SK-N-SH treated with all-trans-retinoic acid at 6 μM for 48 hours (cell line): ENCODE measurements around the gene PDE1C.
A peak's percentile ranks its signal among the peaks of the same experiment; 100 is the strongest.

ENCODE experiments used
- ATAC-seq: fragments of 200-7000 bp; cut with Tn5 transposase; 3 replicates; pipeline ENCODE4 v1.9.1; 2020; ENCODE audit warnings: mild to moderate bottlenecking, moderate library complexity
- ARNTL ChIP-seq: fragments of 450-650 bp; formaldehyde crosslinking; IDR thresholded peaks from 2 replicates; pipeline ENCODE4 v1.5.0; 2020; ENCODE audit warnings: low read depth, mild to moderate bottlenecking, moderate library complexity, borderline replicate concordance
- BACH2 ChIP-seq: fragments of 250-450 bp; sonication (Bioruptor Pico); IDR thresholded peaks from 2 replicates; pipeline ENCODE4 v1.9.0; 2021; ENCODE audit warnings: mild to moderate bottlenecking, borderline replicate concordance
- CSDC2 ChIP-seq: fragments of 250-450 bp; sonication (Bioruptor Pico); IDR thresholded peaks from 2 replicates; pipeline ENCODE4 v1.5.0; 2020; ENCODE audit warnings: mild to moderate bottlenecking, moderate library complexity
- ESRRG ChIP-seq: fragments of 250-450 bp; sonication (Bioruptor Pico); IDR thresholded peaks from 2 replicates; pipeline ENCODE4 v1.6.1; 2021; ENCODE audit warnings: mild to moderate bottlenecking
- GLIS3 ChIP-seq: fragments of 250-450 bp; sonication (Bioruptor Pico); IDR thresholded peaks from 2 replicates; pipeline ENCODE4 v1.5.0; 2020; ENCODE audit warnings: mild to moderate bottlenecking, moderate library complexity
- ISL1 ChIP-seq: fragments of 250-450 bp; sonication (Bioruptor Pico); IDR thresholded peaks from 2 replicates; pipeline ENCODE4 v2.1.2; 2022; ENCODE audit warnings: mild to moderate bottlenecking, moderate library complexity
- OSR1 ChIP-seq: fragments of 250-450 bp; sonication (Bioruptor Pico); IDR thresholded peaks from 2 replicates; pipeline ENCODE4 v1.8.0; 2022; ENCODE audit warnings: moderate library complexity, mild to moderate bottlenecking, inconsistent platforms
- PPARA ChIP-seq: fragments of 250-450 bp; sonication (Bioruptor Pico); IDR thresholded peaks from 2 replicates; pipeline ENCODE4 v1.5.0; 2020; ENCODE audit warnings: mild to moderate bottlenecking, borderline replicate concordance
- SNAI2 ChIP-seq: fragments of 250-450 bp; sonication (Bioruptor Pico); IDR thresholded peaks from 2 replicates; pipeline ENCODE4 v1.5.0; 2020; ENCODE audit warnings: mild to moderate bottlenecking, moderate library complexity
- TCF4 ChIP-seq: fragments of 250-450 bp; sonication (Bioruptor Pico); IDR thresholded peaks from 2 replicates; pipeline ENCODE4 v1.8.0; 2021; ENCODE audit warnings: mild to moderate bottlenecking, moderate library complexity, borderline replicate concordance
- TOX ChIP-seq: fragments of 250-450 bp; sonication (Bioruptor Pico); IDR thresholded peaks from 2 replicates; pipeline ENCODE4 v1.8.0; 2021; ENCODE audit warnings: mild to moderate bottlenecking, moderate library complexity, borderline replicate concordance
- ZC3H10 ChIP-seq: fragments of 250-450 bp; sonication (Bioruptor Pico); IDR thresholded peaks from 2 replicates; pipeline ENCODE4 v1.5.1; 2021; ENCODE audit warnings: mild to moderate bottlenecking, moderate library complexity
- ZFP30 ChIP-seq: fragments of 450-650 bp; formaldehyde crosslinking; IDR thresholded peaks from 2 replicates; pipeline ENCODE4 v1.5.0; 2022; ENCODE audit warnings: mild to moderate bottlenecking, moderate library complexity
- ZNF565 ChIP-seq: fragments of 450-650 bp; formaldehyde crosslinking; conservative IDR thresholded peaks from 2 replicates; pipeline ENCODE4 v1.5.0; 2020; ENCODE audit warnings: low read depth, mild to moderate bottlenecking, moderate library complexity
- ZNF8 ChIP-seq: fragments of 450-650 bp; formaldehyde crosslinking; IDR thresholded peaks from 2 replicates; pipeline ENCODE4 v1.5.0; 2020; ENCODE audit warnings: mild to moderate bottlenecking, moderate library complexity
- TF ChIP-seq, protein P1 (sequence below): fragments of 250-450 bp; sonication (Bioruptor Pico); IDR thresholded peaks from 2 replicates; pipeline ENCODE4 v1.5.1; 2020; ENCODE audit warnings: low read depth, mild to moderate bottlenecking, moderate library complexity
- TF ChIP-seq, protein P2 (sequence below): fragments of 250-450 bp; sonication (Bioruptor Pico); IDR thresholded peaks from 2 replicates; pipeline ENCODE4 v1.5.0; 2020; ENCODE audit warnings: mild to moderate bottlenecking, moderate library complexity
- TF ChIP-seq, protein P3 (sequence below): fragments of 250-450 bp; sonication (Bioruptor Pico); IDR thresholded peaks from 2 replicates; pipeline ENCODE4 v1.8.0; 2020; ENCODE audit warnings: mild to moderate bottlenecking, moderate library complexity, borderline replicate concordance
- TF ChIP-seq, protein P4 (sequence below): fragments of 250-450 bp; sonication (Bioruptor Pico); IDR thresholded peaks from 2 replicates; pipeline ENCODE4 v1.5.1; 2021; ENCODE audit warnings: mild to moderate bottlenecking, moderate library complexity
- TF ChIP-seq, protein P5 (sequence below): fragments of 250-450 bp; sonication (Bioruptor Pico); IDR thresholded peaks from 2 replicates; pipeline ENCODE4 v1.8.0; 2021; ENCODE audit warnings: low read depth, mild to moderate bottlenecking, moderate library complexity, borderline replicate concordance

PDE1C gene

DNA sequence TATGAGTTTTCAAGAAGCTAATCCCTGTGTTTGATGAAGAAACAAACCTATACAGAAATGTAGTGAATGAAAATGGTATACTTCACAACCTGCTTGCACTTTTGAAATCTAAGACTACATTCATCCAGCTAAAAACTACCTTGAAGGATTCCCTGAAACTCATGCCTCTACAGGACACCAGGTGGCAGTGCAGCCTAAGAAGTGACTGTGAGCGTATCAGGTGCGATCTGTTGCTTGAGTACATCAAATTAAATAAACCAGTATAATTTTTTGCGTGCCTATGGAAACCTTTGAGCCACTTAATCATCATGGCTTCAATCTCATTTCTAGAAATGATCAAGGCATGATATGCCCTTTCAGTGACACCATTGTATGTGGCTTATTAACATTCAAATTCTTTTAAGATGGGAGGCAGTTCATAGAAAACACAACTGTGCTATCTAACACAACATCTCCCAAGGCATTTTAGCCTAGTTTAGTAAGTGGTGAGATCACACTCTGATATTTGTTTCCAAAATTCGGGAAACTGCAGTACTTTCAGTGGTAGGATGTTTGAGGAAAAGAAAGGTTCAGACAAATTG lies 325.8 kb downstream of the PDE1C start:
- ATAC-seq = peak; percentile 97
- TF ChIP-seq BACH2 (CRISPR knock-in tag) = no peak
- no peak for TF ChIP-seq SNAI2
- TF ChIP-seq OSR1 = no peak
- no peak for TF ChIP-seq ARNTL (CRISPR knock-in tag)
- TF ChIP-seq, all 23 proteins: peak for 0

DNA sequence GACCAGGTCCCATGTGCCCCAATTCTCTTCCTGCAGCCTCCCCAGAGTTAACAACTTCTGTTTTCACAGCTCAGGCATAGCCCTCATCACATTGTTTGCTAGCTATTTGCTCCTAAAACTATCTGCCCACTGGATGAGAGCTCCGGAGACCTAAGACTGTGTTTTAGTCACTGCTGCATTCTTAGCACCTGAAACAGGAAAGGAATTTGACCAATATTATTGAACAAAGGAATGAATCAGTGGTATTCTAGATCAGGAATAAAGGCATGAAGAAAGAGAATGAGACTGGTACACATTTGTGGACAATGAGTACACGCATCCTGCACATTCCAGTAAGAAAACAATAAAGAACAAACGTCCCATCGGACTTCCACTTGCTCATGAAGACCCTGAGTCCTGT lies 328.4 kb downstream of the PDE1C start:
- ATAC-seq = no peak
- TF ChIP-seq PPARA (CRISPR knock-in tag) (no peak), SNAI2 (no peak), ISL1 (CRISPR knock-in tag) (no peak)
- TF ChIP-seq, protein P1, sequence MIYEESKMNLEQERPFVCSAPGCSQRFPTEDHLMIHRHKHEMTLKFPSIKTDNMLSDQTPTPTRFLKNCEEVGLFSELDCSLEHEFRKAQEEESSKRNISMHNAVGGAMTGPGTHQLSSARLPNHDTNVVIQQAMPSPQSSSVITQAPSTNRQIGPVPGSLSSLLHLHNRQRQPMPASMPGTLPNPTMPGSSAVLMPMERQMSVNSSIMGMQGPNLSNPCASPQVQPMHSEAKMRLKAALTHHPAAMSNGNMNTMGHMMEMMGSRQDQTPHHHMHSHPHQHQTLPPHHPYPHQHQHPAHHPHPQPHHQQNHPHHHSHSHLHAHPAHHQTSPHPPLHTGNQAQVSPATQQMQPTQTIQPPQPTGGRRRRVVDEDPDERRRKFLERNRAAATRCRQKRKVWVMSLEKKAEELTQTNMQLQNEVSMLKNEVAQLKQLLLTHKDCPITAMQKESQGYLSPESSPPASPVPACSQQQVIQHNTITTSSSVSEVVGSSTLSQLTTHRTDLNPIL (CRISPR knock-in tag) = no peak
- TF ChIP-seq, protein P2, sequence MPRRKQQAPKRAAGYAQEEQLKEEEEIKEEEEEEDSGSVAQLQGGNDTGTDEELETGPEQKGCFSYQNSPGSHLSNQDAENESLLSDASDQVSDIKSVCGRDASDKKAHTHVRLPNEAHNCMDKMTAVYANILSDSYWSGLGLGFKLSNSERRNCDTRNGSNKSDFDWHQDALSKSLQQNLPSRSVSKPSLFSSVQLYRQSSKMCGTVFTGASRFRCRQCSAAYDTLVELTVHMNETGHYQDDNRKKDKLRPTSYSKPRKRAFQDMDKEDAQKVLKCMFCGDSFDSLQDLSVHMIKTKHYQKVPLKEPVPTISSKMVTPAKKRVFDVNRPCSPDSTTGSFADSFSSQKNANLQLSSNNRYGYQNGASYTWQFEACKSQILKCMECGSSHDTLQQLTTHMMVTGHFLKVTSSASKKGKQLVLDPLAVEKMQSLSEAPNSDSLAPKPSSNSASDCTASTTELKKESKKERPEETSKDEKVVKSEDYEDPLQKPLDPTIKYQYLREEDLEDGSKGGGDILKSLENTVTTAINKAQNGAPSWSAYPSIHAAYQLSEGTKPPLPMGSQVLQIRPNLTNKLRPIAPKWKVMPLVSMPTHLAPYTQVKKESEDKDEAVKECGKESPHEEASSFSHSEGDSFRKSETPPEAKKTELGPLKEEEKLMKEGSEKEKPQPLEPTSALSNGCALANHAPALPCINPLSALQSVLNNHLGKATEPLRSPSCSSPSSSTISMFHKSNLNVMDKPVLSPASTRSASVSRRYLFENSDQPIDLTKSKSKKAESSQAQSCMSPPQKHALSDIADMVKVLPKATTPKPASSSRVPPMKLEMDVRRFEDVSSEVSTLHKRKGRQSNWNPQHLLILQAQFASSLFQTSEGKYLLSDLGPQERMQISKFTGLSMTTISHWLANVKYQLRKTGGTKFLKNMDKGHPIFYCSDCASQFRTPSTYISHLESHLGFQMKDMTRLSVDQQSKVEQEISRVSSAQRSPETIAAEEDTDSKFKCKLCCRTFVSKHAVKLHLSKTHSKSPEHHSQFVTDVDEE (CRISPR knock-in tag) = no peak

DNA sequence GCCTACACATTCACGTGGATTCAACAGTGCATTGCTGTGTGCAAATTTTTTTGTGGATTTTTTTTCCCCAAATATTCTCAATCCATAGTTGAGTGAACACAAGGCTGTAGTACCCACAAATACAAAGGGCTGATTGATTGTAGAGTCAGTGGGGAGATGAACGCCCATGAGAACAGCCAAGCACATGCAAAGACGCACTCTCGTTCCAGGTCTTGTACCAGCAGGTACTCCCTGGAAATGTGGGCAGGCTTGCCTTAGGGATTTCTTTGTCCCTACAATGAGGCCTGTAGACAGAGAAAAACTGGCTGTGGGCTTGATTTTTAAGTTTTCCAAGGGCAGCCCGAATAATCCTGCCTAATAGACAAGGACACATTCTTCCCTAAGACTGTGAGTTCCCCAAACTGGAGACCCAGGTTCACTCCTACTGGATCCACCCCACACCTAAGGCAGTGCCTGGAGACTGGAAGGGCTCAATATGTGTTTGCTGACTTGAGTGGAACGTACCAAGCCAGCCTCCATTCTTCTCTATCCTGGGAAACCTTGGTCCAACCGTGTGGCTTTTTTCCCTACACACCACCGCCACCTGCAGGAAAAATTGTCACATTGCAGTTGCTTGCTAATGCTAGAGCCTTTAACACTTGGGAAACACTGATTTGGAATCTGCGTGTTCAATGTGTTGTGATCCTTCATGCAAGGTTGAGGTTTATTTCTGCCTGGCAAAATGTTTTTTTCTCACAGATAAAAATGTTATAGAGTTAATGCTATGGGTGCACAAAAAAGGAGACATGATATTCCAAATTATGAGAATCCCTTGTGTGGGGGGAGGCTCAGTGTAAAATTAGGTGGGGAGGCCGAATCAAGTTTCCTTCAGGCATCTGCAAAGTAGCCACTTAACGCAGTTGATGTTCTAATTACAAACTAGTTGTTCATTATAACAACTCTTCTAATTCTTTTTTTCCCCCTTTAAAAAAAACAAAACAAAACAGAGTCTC lies 333.9 kb downstream of the PDE1C start:
- TF ChIP-seq TCF4 = no peak
- TF ChIP-seq ZNF8 = no peak
- no peak for TF ChIP-seq TOX
- TF ChIP-seq, protein P3, sequence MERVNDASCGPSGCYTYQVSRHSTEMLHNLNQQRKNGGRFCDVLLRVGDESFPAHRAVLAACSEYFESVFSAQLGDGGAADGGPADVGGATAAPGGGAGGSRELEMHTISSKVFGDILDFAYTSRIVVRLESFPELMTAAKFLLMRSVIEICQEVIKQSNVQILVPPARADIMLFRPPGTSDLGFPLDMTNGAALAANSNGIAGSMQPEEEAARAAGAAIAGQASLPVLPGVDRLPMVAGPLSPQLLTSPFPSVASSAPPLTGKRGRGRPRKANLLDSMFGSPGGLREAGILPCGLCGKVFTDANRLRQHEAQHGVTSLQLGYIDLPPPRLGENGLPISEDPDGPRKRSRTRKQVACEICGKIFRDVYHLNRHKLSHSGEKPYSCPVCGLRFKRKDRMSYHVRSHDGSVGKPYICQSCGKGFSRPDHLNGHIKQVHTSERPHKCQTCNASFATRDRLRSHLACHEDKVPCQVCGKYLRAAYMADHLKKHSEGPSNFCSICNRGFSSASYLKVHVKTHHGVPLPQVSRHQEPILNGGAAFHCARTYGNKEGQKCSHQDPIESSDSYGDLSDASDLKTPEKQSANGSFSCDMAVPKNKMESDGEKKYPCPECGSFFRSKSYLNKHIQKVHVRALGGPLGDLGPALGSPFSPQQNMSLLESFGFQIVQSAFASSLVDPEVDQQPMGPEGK (CRISPR knock-in tag) = no peak
- no peak for TF ChIP-seq GLIS3
- peak; percentile 97 for ATAC-seq

DNA sequence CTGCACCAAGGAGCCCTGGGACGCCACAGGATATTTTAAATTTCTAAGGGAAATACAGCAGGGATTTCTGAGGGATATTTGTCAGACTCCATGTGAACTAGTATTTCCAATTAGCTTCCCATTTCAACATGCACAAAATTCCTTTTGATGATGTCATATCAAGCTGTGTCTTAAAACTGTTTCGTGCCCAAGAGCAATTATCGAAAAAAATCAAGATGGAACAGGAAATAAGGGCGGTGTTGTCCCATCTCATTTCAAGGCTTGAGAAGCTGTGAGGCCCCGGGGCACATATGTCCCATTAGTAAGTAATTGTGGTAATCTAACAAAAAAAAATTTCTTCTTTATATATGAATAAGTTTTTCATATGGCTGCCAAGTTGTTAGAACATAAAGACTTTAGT lies 335.8 kb downstream of the PDE1C start:
- no peak for TF ChIP-seq ZNF565 (CRISPR knock-in tag)
- TF ChIP-seq, protein P3 (CRISPR knock-in tag) = no peak
- TF ChIP-seq, protein P4, sequence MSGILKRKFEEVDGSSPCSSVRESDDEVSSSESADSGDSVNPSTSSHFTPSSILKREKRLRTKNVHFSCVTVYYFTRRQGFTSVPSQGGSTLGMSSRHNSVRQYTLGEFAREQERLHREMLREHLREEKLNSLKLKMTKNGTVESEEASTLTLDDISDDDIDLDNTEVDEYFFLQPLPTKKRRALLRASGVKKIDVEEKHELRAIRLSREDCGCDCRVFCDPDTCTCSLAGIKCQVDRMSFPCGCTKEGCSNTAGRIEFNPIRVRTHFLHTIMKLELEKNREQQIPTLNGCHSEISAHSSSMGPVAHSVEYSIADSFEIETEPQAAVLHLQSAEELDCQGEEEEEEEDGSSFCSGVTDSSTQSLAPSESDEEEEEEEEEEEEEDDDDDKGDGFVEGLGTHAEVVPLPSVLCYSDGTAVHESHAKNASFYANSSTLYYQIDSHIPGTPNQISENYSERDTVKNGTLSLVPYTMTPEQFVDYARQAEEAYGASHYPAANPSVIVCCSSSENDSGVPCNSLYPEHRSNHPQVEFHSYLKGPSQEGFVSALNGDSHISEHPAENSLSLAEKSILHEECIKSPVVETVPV = no peak
- no peak for TF ChIP-seq ESRRG (CRISPR knock-in tag)
- TF ChIP-seq ZFP30 (CRISPR knock-in tag) = no peak
- TF ChIP-seq ZNF8 = no peak
- TF ChIP-seq SNAI2 = no peak
- TF ChIP-seq BACH2 (CRISPR knock-in tag) = no peak
- no peak for TF ChIP-seq CSDC2 (CRISPR knock-in tag)
- TF ChIP-seq ZC3H10 (CRISPR knock-in tag) = no peak
- TF ChIP-seq, protein P5, sequence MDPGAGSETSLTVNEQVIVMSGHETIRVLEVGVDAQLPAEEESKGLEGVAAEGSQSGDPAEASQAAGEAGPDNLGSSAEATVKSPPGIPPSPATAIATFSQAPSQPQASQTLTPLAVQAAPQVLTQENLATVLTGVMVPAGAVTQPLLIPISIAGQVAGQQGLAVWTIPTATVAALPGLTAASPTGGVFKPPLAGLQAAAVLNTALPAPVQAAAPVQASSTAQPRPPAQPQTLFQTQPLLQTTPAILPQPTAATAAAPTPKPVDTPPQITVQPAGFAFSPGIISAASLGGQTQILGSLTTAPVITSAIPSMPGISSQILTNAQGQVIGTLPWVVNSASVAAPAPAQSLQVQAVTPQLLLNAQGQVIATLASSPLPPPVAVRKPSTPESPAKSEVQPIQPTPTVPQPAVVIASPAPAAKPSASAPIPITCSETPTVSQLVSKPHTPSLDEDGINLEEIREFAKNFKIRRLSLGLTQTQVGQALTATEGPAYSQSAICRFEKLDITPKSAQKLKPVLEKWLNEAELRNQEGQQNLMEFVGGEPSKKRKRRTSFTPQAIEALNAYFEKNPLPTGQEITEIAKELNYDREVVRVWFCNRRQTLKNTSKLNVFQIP = no peak
- ATAC-seq = no peak
